ENCODE measurements around the gene GK.
"Not testable (repeated sequence)": the region's sequence is repeated elsewhere in the genome, so short reads cannot be mapped to it uniquely, and the experiment has no call there.

DNA sequence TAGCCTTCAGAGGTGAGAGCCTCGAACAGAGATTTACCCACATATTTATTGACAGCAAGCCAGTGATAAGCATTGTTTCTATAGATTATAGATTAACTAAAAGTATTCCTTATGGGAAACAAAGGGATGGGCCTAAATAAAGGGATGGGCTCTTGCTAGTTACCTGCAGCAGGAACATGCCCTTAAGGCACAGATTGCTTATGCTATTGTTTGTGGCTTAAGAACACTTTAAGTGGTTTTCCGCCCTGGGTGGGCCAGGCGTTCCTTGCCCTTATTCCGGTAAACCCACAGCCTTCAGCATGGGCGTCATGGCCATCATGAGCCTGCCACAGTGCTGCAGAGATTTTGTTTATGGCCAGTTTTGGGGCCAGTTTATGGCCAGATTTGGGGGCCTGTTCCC, 13.5 kb upstream of the GK start:
- TF ChIP-seq, protein P1, sequence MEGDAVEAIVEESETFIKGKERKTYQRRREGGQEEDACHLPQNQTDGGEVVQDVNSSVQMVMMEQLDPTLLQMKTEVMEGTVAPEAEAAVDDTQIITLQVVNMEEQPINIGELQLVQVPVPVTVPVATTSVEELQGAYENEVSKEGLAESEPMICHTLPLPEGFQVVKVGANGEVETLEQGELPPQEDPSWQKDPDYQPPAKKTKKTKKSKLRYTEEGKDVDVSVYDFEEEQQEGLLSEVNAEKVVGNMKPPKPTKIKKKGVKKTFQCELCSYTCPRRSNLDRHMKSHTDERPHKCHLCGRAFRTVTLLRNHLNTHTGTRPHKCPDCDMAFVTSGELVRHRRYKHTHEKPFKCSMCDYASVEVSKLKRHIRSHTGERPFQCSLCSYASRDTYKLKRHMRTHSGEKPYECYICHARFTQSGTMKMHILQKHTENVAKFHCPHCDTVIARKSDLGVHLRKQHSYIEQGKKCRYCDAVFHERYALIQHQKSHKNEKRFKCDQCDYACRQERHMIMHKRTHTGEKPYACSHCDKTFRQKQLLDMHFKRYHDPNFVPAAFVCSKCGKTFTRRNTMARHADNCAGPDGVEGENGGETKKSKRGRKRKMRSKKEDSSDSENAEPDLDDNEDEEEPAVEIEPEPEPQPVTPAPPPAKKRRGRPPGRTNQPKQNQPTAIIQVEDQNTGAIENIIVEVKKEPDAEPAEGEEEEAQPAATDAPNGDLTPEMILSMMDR (IDR thresholded peaks at IDR 0.05), result not testable (repeated sequence)
- TF ChIP-seq POLR2A (IDR thresholded peaks at IDR 0.05), result not testable (repeated sequence)
